WTC11 (cell line): ENCODE results near the gene MYCBP. TPM values are rescaled to one million over a fixed set of nuclear protein-coding genes. Genes with fewer than 3 reads are reported as not detected.

Source experiments
- ATAC-seq: fragments of 200-7000 bp; cut with Tn5 transposase; 2 replicates; pipeline ENCODE4 v1.10.0; 2021; ENCODE audit warnings: mild to moderate bottlenecking, moderate library complexity
- CTCF ChIA-PET: fragments of 300-600 bp; sonication (Branson Sonifier 250); formaldehyde crosslinking; loops from one replicate; lab custom pipeline; 2021; ENCODE audit warnings: antibody characterized with exemption; lab: Charles Lee
- POLR2A ChIA-PET: fragments of 350-600 bp; sonication (Branson Sonifier 250); formaldehyde crosslinking; loops from one replicate; lab custom pipeline; 2021; ENCODE audit warnings: antibody characterized with exemption; lab: Charles Lee
- DNase-seq: peaks from one replicate; pipeline ENCODE4 v3.0.0; 2021; ENCODE audit warnings: low spot score
- H3K27ac Mint-ChIP-seq: 2 replicates; pipeline ENCODE4 v1.8.0; 2021; ENCODE audit warnings: mixed read lengths
- H3K27me3 Mint-ChIP-seq: 2 replicates; pipeline ENCODE4 v1.8.0; 2021; ENCODE audit warnings: low read depth, mild to moderate bottlenecking, moderate library complexity, mixed read lengths
- H3K36me3 Mint-ChIP-seq: 2 replicates; pipeline ENCODE4 v1.8.0; 2021; ENCODE audit warnings: mixed read lengths
- H3K4me1 Mint-ChIP-seq: 2 replicates; pipeline ENCODE4 v1.8.0; 2022; ENCODE audit warnings: mixed read lengths
- H3K4me3 Mint-ChIP-seq: 2 replicates; pipeline ENCODE4 v1.8.0; 2021; ENCODE audit warnings: mild to moderate bottlenecking, moderate library complexity, mixed read lengths
- H3K9me3 Mint-ChIP-seq: 2 replicates; pipeline ENCODE4 v1.8.0; 2021; ENCODE audit warnings: mixed read lengths
- CBFB ChIP-seq: sonication (generic); formaldehyde crosslinking; IDR thresholded peaks from 2 replicates; pipeline ENCODE4 v1.8.1; 2022; ENCODE audit warnings: mild to moderate bottlenecking, low read depth, missing genetic modification reagents
- CREB1 ChIP-seq: sonication (generic); formaldehyde crosslinking; IDR thresholded peaks from 2 replicates; pipeline ENCODE4 v1.8.0; 2023; ENCODE audit warnings: mild to moderate bottlenecking, missing genetic modification reagents
- CREM ChIP-seq: sonication (generic); formaldehyde crosslinking; IDR thresholded peaks from 2 replicates; pipeline ENCODE4 v1.8.1; 2022; ENCODE audit warnings: mild to moderate bottlenecking, missing genetic modification reagents, moderate library complexity
- E2F5 ChIP-seq: sonication (generic); formaldehyde crosslinking; IDR thresholded peaks from 2 replicates; pipeline ENCODE4 v1.8.1; 2022; ENCODE audit warnings: mild to moderate bottlenecking, moderate library complexity, missing genetic modification reagents
- FOXK1 ChIP-seq: sonication (generic); formaldehyde crosslinking; IDR thresholded peaks from 2 replicates; pipeline ENCODE4 v1.8.0; 2022; ENCODE audit warnings: mild to moderate bottlenecking, moderate library complexity, missing genetic modification reagents
- MLX ChIP-seq: sonication (generic); formaldehyde crosslinking; IDR thresholded peaks from 2 replicates; pipeline ENCODE4 v1.8.1; 2023; ENCODE audit warnings: mild to moderate bottlenecking, missing genetic modification reagents, moderate library complexity
- NFE2L1 ChIP-seq: sonication (generic); formaldehyde crosslinking; IDR thresholded peaks from 2 replicates; pipeline ENCODE4 v1.8.1; 2023; ENCODE audit warnings: missing genetic modification reagents
- NR1H2 ChIP-seq: sonication (generic); formaldehyde crosslinking; IDR thresholded peaks from 2 replicates; pipeline ENCODE4 v1.9.0; 2021; ENCODE audit warnings: mild to moderate bottlenecking, moderate library complexity, missing genetic modification reagents
- OVOL2 ChIP-seq: fragments of 250-450 bp; sonication (Bioruptor Pico); IDR thresholded peaks from 2 replicates; pipeline ENCODE4 v1.9.0; 2021; ENCODE audit warnings: mild to moderate bottlenecking, borderline replicate concordance
- PRDM15 ChIP-seq: sonication (generic); formaldehyde crosslinking; IDR thresholded peaks from 2 replicates; pipeline ENCODE4 v1.8.0; 2022; ENCODE audit warnings: missing genetic modification reagents
- RORB ChIP-seq: fragments of 250-450 bp; sonication (Bioruptor Pico); IDR thresholded peaks from 2 replicates; pipeline ENCODE4 v1.9.0; 2021; ENCODE audit warnings: mild to moderate bottlenecking
- TEAD4 ChIP-seq: sonication (generic); formaldehyde crosslinking; IDR thresholded peaks from 2 replicates; pipeline ENCODE4 v1.8.0; 2022; ENCODE audit warnings: mild to moderate bottlenecking, missing genetic modification reagents
- ZNF263 ChIP-seq: sonication (generic); formaldehyde crosslinking; IDR thresholded peaks from 2 replicates; pipeline ENCODE4 v1.8.1; 2022; ENCODE audit warnings: low read depth, mild to moderate bottlenecking, moderate library complexity, missing genetic modification reagents
- total RNA-seq: library from RNA; stranded (reverse); gene quantifications from 3 replicates; pipeline ENCODE4 v1.2.3, GENCODE V29; 2021
- TF ChIP-seq, protein P1 (sequence below): fragments of 250-450 bp; sonication (Bioruptor Pico); IDR thresholded peaks from 2 replicates; pipeline ENCODE4 v1.9.0; 2021; ENCODE audit warnings: mild to moderate bottlenecking
- TF ChIP-seq, protein P2 (sequence below): fragments of 250-450 bp; sonication (Bioruptor Pico); IDR thresholded peaks from 2 replicates; pipeline ENCODE4 v1.9.0; 2021; ENCODE audit warnings: mild to moderate bottlenecking
- TF ChIP-seq, protein P3 (sequence below): sonication (generic); formaldehyde crosslinking; IDR thresholded peaks from 2 replicates; pipeline ENCODE4 v1.8.1; 2023; ENCODE audit warnings: mild to moderate bottlenecking, moderate library complexity, missing genetic modification reagents
- TF ChIP-seq, protein P4 (sequence below): sonication (generic); formaldehyde crosslinking; IDR thresholded peaks from 2 replicates; pipeline ENCODE4 v1.8.1; 2022; ENCODE audit warnings: low read depth, mild to moderate bottlenecking, moderate library complexity, missing genetic modification reagents, borderline replicate concordance
- TF ChIP-seq, protein P5 (sequence below): sonication (generic); formaldehyde crosslinking; conservative IDR thresholded peaks from 2 replicates; pipeline ENCODE4 v1.8.1; 2023; ENCODE audit warnings: mild to moderate bottlenecking, low read depth, missing genetic modification reagents, moderate library complexity
- TF ChIP-seq, protein P6 (sequence below): sonication (generic); formaldehyde crosslinking; IDR thresholded peaks from 2 replicates; pipeline ENCODE4 v1.8.0; 2023; ENCODE audit warnings: mild to moderate bottlenecking, missing genetic modification reagents

Gene MYCBP
- total RNA-seq, 1 experiment from 2014 or later, result 31.4 TPM

- TF ChIP-seq, protein P1, sequence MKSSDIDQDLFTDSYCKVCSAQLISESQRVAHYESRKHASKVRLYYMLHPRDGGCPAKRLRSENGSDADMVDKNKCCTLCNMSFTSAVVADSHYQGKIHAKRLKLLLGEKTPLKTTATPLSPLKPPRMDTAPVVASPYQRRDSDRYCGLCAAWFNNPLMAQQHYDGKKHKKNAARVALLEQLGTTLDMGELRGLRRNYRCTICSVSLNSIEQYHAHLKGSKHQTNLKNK, result no peak
- no peak for TF ChIP-seq TEAD4 (CRISPR knock-in tag)
Observed at GRCh38 chr1:38819516-38819915, 53.6 kb downstream of the MYCBP start (continued).

DNA sequence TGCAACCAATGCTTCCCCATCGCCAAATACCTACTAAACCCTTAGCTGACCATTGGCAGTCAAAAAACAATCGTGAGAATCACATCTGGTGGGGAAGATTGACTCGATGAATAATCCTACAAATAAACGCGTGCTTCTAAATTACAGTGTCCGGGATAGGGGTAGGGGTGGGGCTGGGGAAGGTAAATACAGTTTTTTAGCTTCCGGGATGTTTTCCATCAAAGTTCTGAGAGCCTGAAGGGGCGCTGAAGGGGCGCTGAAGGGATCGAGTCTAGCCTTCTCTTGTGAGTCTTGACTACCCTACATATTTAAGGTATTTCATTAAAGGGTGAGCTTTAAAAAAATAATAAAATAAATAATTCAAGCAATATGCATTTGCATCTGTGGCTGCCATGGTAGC is 54.1 kb downstream of the MYCBP start:
- DNase-seq (no peak), ATAC-seq (peak; percentile 34)
- Mint-ChIP-seq H3K4me1 (peaks cover 17% of the 10 kb centered on the region), H3K27ac (no peak overlapping the region), H3K36me3 (peaks cover 3% of the 10 kb centered on the region; the same call in 1 of the 2 replicates), H3K9me3 (peaks cover 7% of the 10 kb centered on the region), H3K27me3 (peaks cover 32% of the 10 kb centered on the region), H3K4me3 (peak overlapping the region; percentile 79)
- POLR2A ChIA-PET, result interaction anchor here (0.6 kb wide), 2 partner anchors 100 to 139 kb away, joined by 4 to 5 read pairs; no protein-coding TSS in a partner anchor
- CTCF ChIA-PET, result interaction anchor here (0.6 to 4.0 kb wide), 34 partner anchors 8 to 1322 kb away, joined by 3 to 42 read pairs (median 5); partner anchors contain the start of gene MTF1
- TF ChIP-seq, protein P2, sequence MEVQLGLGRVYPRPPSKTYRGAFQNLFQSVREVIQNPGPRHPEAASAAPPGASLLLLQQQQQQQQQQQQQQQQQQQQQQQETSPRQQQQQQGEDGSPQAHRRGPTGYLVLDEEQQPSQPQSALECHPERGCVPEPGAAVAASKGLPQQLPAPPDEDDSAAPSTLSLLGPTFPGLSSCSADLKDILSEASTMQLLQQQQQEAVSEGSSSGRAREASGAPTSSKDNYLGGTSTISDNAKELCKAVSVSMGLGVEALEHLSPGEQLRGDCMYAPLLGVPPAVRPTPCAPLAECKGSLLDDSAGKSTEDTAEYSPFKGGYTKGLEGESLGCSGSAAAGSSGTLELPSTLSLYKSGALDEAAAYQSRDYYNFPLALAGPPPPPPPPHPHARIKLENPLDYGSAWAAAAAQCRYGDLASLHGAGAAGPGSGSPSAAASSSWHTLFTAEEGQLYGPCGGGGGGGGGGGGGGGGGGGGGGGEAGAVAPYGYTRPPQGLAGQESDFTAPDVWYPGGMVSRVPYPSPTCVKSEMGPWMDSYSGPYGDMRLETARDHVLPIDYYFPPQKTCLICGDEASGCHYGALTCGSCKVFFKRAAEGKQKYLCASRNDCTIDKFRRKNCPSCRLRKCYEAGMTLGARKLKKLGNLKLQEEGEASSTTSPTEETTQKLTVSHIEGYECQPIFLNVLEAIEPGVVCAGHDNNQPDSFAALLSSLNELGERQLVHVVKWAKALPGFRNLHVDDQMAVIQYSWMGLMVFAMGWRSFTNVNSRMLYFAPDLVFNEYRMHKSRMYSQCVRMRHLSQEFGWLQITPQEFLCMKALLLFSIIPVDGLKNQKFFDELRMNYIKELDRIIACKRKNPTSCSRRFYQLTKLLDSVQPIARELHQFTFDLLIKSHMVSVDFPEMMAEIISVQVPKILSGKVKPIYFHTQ (CRISPR knock-in tag), result no peak
- TF ChIP-seq, protein P3, sequence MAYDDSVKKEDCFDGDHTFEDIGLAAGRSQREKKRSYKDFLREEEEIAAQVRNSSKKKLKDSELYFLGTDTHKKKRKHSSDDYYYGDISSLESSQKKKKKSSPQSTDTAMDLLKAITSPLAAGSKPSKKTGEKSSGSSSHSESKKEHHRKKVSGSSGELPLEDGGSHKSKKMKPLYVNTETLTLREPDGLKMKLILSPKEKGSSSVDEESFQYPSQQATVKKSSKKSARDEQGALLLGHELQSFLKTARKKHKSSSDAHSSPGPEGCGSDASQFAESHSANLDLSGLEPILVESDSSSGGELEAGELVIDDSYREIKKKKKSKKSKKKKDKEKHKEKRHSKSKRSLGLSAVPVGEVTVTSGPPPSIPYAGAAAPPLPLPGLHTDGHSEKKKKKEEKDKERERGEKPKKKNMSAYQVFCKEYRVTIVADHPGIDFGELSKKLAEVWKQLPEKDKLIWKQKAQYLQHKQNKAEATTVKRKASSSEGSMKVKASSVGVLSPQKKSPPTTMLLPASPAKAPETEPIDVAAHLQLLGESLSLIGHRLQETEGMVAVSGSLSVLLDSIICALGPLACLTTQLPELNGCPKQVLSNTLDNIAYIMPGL (CRISPR knock-in tag), result no peak
- TF ChIP-seq, protein P4, sequence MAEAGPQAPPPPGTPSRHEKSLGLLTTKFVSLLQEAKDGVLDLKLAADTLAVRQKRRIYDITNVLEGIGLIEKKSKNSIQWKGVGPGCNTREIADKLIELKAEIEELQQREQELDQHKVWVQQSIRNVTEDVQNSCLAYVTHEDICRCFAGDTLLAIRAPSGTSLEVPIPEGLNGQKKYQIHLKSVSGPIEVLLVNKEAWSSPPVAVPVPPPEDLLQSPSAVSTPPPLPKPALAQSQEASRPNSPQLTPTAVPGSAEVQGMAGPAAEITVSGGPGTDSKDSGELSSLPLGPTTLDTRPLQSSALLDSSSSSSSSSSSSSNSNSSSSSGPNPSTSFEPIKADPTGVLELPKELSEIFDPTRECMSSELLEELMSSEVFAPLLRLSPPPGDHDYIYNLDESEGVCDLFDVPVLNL, result no peak
- TF ChIP-seq FOXK1 (CRISPR knock-in tag) (no peak), NFE2L1 (CRISPR knock-in tag) (no peak), PRDM15 (no peak), CREM (CRISPR knock-in tag) (no peak), ZNF263 (CRISPR knock-in tag) (no peak), CREB1 (CRISPR knock-in tag) (no peak), OVOL2 (no peak), E2F5 (no peak), CBFB (CRISPR knock-in tag) (no peak), RORB (CRISPR knock-in tag) (no peak), NR1H2 (CRISPR knock-in tag) (no peak), MLX (no peak)
- TF ChIP-seq, protein P5, sequence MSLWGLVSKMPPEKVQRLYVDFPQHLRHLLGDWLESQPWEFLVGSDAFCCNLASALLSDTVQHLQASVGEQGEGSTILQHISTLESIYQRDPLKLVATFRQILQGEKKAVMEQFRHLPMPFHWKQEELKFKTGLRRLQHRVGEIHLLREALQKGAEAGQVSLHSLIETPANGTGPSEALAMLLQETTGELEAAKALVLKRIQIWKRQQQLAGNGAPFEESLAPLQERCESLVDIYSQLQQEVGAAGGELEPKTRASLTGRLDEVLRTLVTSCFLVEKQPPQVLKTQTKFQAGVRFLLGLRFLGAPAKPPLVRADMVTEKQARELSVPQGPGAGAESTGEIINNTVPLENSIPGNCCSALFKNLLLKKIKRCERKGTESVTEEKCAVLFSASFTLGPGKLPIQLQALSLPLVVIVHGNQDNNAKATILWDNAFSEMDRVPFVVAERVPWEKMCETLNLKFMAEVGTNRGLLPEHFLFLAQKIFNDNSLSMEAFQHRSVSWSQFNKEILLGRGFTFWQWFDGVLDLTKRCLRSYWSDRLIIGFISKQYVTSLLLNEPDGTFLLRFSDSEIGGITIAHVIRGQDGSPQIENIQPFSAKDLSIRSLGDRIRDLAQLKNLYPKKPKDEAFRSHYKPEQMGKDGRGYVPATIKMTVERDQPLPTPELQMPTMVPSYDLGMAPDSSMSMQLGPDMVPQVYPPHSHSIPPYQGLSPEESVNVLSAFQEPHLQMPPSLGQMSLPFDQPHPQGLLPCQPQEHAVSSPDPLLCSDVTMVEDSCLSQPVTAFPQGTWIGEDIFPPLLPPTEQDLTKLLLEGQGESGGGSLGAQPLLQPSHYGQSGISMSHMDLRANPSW, result no peak
- TF ChIP-seq, protein P6, sequence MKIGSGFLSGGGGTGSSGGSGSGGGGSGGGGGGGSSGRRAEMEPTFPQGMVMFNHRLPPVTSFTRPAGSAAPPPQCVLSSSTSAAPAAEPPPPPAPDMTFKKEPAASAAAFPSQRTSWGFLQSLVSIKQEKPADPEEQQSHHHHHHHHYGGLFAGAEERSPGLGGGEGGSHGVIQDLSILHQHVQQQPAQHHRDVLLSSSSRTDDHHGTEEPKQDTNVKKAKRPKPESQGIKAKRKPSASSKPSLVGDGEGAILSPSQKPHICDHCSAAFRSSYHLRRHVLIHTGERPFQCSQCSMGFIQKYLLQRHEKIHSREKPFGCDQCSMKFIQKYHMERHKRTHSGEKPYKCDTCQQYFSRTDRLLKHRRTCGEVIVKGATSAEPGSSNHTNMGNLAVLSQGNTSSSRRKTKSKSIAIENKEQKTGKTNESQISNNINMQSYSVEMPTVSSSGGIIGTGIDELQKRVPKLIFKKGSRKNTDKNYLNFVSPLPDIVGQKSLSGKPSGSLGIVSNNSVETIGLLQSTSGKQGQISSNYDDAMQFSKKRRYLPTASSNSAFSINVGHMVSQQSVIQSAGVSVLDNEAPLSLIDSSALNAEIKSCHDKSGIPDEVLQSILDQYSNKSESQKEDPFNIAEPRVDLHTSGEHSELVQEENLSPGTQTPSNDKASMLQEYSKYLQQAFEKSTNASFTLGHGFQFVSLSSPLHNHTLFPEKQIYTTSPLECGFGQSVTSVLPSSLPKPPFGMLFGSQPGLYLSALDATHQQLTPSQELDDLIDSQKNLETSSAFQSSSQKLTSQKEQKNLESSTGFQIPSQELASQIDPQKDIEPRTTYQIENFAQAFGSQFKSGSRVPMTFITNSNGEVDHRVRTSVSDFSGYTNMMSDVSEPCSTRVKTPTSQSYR (CRISPR knock-in tag), result no peak
